ENCODE data around the gene PAX7. TPM values are rescaled to one million over a fixed set of nuclear protein-coding genes. Genes with fewer than 3 reads are reported as not detected.

The PAX7 gene
- total and polyA plus RNA-seq, 2 of the 4 experiments (the other 2 are of a cell fraction): not detected

DNA sequence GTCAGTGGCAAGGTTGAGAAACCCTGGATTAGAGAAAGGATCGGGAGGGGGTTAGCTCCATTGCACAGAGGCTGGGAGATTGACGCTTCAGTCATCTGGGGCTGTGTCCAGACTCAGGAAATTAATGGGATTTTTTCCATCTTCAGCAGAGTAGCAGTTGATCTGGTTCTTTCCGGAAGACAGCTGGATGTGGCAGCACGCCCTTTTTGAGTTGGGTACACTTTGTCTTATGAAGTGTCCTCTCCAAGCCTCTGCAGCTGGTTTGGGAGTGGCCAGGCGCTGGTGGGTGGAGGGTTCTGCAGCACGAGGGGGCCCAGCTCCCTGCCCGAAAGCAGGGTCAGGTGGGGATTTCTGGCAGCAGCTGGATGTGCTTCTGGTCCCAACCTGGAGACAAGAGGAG, 133.7 kb downstream of the PAX7 start:
- H3K27ac ChIP-seq (ENCODE audit: insufficient read depth, low read length): no peak overlapping the region
- no peaks in the 10 kb centered on the region for H3K9me1 ChIP-seq (ENCODE audit: insufficient read depth, low read length)
- TF ChIP-seq, protein P1, sequence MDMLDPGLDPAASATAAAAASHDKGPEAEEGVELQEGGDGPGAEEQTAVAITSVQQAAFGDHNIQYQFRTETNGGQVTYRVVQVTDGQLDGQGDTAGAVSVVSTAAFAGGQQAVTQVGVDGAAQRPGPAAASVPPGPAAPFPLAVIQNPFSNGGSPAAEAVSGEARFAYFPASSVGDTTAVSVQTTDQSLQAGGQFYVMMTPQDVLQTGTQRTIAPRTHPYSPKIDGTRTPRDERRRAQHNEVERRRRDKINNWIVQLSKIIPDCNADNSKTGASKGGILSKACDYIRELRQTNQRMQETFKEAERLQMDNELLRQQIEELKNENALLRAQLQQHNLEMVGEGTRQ (IDR thresholded peaks at IDR 0.05; ENCODE audit: low read depth, low read length): no peak
- TF ChIP-seq SMC3 (IDR thresholded peaks at IDR 0.05; ENCODE audit: low read depth, low read length): no peak
- TF ChIP-seq RFX5 (IDR thresholded peaks at IDR 0.05; ENCODE audit: low read depth, low read length): no peak
- TF ChIP-seq RCOR1 (IDR thresholded peaks at IDR 0.05; ENCODE audit: insufficient replicate concordance, low read length): no peak
- TF ChIP-seq, protein P2, sequence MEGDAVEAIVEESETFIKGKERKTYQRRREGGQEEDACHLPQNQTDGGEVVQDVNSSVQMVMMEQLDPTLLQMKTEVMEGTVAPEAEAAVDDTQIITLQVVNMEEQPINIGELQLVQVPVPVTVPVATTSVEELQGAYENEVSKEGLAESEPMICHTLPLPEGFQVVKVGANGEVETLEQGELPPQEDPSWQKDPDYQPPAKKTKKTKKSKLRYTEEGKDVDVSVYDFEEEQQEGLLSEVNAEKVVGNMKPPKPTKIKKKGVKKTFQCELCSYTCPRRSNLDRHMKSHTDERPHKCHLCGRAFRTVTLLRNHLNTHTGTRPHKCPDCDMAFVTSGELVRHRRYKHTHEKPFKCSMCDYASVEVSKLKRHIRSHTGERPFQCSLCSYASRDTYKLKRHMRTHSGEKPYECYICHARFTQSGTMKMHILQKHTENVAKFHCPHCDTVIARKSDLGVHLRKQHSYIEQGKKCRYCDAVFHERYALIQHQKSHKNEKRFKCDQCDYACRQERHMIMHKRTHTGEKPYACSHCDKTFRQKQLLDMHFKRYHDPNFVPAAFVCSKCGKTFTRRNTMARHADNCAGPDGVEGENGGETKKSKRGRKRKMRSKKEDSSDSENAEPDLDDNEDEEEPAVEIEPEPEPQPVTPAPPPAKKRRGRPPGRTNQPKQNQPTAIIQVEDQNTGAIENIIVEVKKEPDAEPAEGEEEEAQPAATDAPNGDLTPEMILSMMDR (conservative IDR thresholded peaks at IDR 0.05; ENCODE audit: low read depth, low read length): no peak
- TF ChIP-seq BHLHE40 (IDR thresholded peaks at IDR 0.05; ENCODE audit: low read depth, low read length): no peak
- H4K20me1 ChIP-seq (ENCODE audit: insufficient read depth, low read length): no peaks in the 10 kb centered on the region
- no peaks in the 10 kb centered on the region for H3K9me3 ChIP-seq (ENCODE audit: control insufficient read depth, insufficient read depth, low read length)
- no peak overlapping the region for H3K56ac ChIP-seq (ENCODE audit: extremely low read depth, insufficient read depth, low read length)
- H2AK9ac ChIP-seq (replicated peaks; ENCODE audit: low read depth, low read length, poor library complexity): no peak overlapping the region
- WGBS, 2 experiments (ENCODE audit: extremely low coverage in 2 of 2, insufficient read length in 1 of 2): no CpG with 5 or more reads among the region's 7 CpGs
- H2BK15ac ChIP-seq (ENCODE audit: low read depth, low read length): no peak overlapping the region
- H3K36me3 ChIP-seq (ENCODE audit: control insufficient read depth, insufficient read depth, low read length): no peaks in the 10 kb centered on the region
- H3K23ac ChIP-seq (ENCODE audit: low read depth, low read length): no peak overlapping the region
- no peak overlapping the region for H3K4me3 ChIP-seq (ENCODE audit: insufficient read depth, low read depth, low read length)
- in situ Hi-C loops (cut with MboI; ENCODE audit: low sequenced_read_pairs) (no loop called here), dilution Hi-C loops (cut with HindIII; ENCODE audit: low sequenced_read_pairs, unreplicated experiment) (no loop called here), intact Hi-C loops (cut with micrococcal nuclease) (no loop called here)
- H4K91ac ChIP-seq (ENCODE audit: insufficient read depth, low read depth, low read length): no peak overlapping the region
- BruUV-seq (replicated peaks): no TSS peak
- no peak overlapping the region for H2AK5ac ChIP-seq (ENCODE audit: low read depth, low read length)
- no peak overlapping the region for H4K5ac ChIP-seq (ENCODE audit: low read depth, low read length)
- ChIA-PET POLR2A (ENCODE audit: unreplicated experiment) (no interaction called here), CTCF (interaction anchor here (0.5 kb wide), 1 partner anchor 114 kb away, joined by 3 read pairs; no protein-coding TSS in a partner anchor)
- H2BK20ac ChIP-seq (ENCODE audit: low read depth, low read length): no peak overlapping the region
- no peak overlapping the region for H3K14ac ChIP-seq (replicated peaks; ENCODE audit: low read depth, low read length)
- no peak overlapping the region for H3K18ac ChIP-seq (ENCODE audit: low read depth, low read length)
- no peaks in the 10 kb centered on the region for H3K4me1 ChIP-seq (ENCODE audit: control insufficient read depth, insufficient read depth, low read length)
- no peak overlapping the region for H2BK5ac ChIP-seq (ENCODE audit: low read depth, low read length, poor library complexity, severe bottlenecking)
- no peak overlapping the region for H3K4ac ChIP-seq (ENCODE audit: low read depth, low read length)
- no peak overlapping the region for H3K9ac ChIP-seq (ENCODE audit: low read depth, low read length)
- H4K8ac ChIP-seq (ENCODE audit: low read depth in 2 of 2, low read length in 2 of 2): no peak overlapping the region
- ATAC-seq (ENCODE audit: low read depth) (no peak), DNase-seq (no peak)
- H2BK120ac ChIP-seq (ENCODE audit: low read depth, low read length): no peak overlapping the region
- no peaks in the 10 kb centered on the region; the same call in none of the 2 replicates for H3K27me3 ChIP-seq (ENCODE audit: control insufficient read depth, insufficient read depth, low read length)
- no peaks in the 10 kb centered on the region for H3K79me1 ChIP-seq (ENCODE audit: low read depth in 1 of 2, low read length in 2 of 2)
- no peak overlapping the region for H3K4me2 ChIP-seq (ENCODE audit: low read depth, low read length)
- no peak overlapping the region for H2AFZ ChIP-seq (replicated peaks; ENCODE audit: low read length, poor library complexity)

Data from IMR-90 (cell line).